Endothelial cell of umbilical vein (primary cell): ENCODE data around the gene PLCB4.

Experiments
- EZH2 ChIP-seq: IDR thresholded peaks from 2 replicates; pipeline ENCODE4 v1.6.1; 2012; ENCODE audit warnings: borderline replicate concordance, low read depth, mild to moderate bottlenecking, moderate library complexity, low read length, inconsistent platforms; ENCODE audit not compliant: severe bottlenecking
- FOS ChIP-seq: IDR thresholded peaks from 2 replicates; pipeline ENCODE4 v1.6.1; 2011; ENCODE audit warnings: mild to moderate bottlenecking, low read length, moderate library complexity, borderline replicate concordance; ENCODE audit not compliant: insufficient read depth
- JUN ChIP-seq: IDR thresholded peaks from 2 replicates; pipeline ENCODE4 v1.6.1; 2011; ENCODE audit warnings: borderline replicate concordance, low read depth; ENCODE audit not compliant: insufficient read length, insufficient read depth
- MAX ChIP-seq: IDR thresholded peaks from 2 replicates; pipeline ENCODE4 v1.6.1; 2011; ENCODE audit not compliant: insufficient read depth, insufficient read length
- MYC ChIP-seq: IDR thresholded peaks from one replicate; pipeline ENCODE4 v1.6.1; 2011; ENCODE audit warnings: mild to moderate bottlenecking, low read depth, low read length
- POLR2A ChIP-seq: IDR thresholded peaks from 2 replicates; pipeline ENCODE4 v1.6.1; 2012; ENCODE audit warnings: low read depth, mild to moderate bottlenecking, control low read depth, low read length
- POLR2AphosphoS5 ChIP-seq: IDR thresholded peaks from 2 replicates; pipeline ENCODE4 v1.6.1; 2012; ENCODE audit warnings: low read depth, mild to moderate bottlenecking, control low read depth, low read length, moderate library complexity; ENCODE audit not compliant: insufficient read depth
- TF ChIP-seq, protein P1 (sequence below), 2 donors: IDR thresholded peaks; 1 replicate in 1 of 2; 2 replicates in 1 of 2; pipeline ENCODE4 v1.5.1; 2011; ENCODE audit warnings: low read length in 2 of 2, mild to moderate bottlenecking in 2 of 2, moderate library complexity in 2 of 2, control low read depth in 1 of 2, inconsistent platforms in 1 of 2, low read depth in 1 of 2; ENCODE audit not compliant: insufficient read depth in 1 of 2; ENCODE audit errors: extremely low read depth in 1 of 2

DNA sequence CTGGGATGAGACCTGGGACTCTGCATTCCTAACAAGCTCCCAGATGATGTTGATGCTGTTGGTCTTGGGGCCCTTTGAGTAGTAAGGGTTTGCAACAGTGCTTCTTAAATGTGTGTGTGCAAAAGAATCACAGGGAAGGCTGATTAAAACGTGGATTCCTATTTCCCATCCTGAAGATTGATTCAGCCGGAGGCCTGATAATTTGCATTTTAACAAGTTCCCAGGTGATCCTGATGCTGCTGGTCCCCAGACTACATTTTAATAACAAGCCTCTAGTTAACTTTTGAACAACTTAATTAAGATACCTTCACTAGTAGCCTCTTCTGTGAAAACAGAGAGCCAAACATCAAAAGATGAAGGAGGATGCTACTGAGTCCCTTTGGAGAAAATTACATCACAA, 289.1 kb downstream of the PLCB4 start:
- TF ChIP-seq, protein P1, sequence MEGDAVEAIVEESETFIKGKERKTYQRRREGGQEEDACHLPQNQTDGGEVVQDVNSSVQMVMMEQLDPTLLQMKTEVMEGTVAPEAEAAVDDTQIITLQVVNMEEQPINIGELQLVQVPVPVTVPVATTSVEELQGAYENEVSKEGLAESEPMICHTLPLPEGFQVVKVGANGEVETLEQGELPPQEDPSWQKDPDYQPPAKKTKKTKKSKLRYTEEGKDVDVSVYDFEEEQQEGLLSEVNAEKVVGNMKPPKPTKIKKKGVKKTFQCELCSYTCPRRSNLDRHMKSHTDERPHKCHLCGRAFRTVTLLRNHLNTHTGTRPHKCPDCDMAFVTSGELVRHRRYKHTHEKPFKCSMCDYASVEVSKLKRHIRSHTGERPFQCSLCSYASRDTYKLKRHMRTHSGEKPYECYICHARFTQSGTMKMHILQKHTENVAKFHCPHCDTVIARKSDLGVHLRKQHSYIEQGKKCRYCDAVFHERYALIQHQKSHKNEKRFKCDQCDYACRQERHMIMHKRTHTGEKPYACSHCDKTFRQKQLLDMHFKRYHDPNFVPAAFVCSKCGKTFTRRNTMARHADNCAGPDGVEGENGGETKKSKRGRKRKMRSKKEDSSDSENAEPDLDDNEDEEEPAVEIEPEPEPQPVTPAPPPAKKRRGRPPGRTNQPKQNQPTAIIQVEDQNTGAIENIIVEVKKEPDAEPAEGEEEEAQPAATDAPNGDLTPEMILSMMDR (IDR thresholded peaks at IDR 0.05; ENCODE audit: extremely low read depth in 1 of 2, insufficient read depth in 1 of 2, low read depth in 1 of 2, low read length in 2 of 2), result no peak
- TF ChIP-seq EZH2 (no peak), POLR2AphosphoS5 (no peak), MAX (no peak), POLR2A (no peak), JUN (no peak), MYC (no peak), FOS (no peak)
